Measurements from ENCODE around the gene AGBL4.

- no peak for TF ChIP-seq CTCF (IDR thresholded peaks at IDR 0.05)
- TF ChIP-seq POLR2A (IDR thresholded peaks at IDR 0.05), result no peak
- no peak for TF ChIP-seq POLR2AphosphoS5 (IDR thresholded peaks at IDR 0.05)
Observed at GRCh38 chr1:48966583-48966982, 1057.2 kb downstream of the AGBL4 start.

All from breast epithelium (tissue), 3 donors.